CD14-positive monocyte (primary cell): ENCODE data around the gene UVRAG. TPM values are rescaled to one million over a fixed set of nuclear protein-coding genes. Genes with fewer than 3 reads are reported as not detected.

Source experiments
- DNase-seq, 3 donors: peaks; one replicate each; pipeline ENCODE4 v3.0.0-alpha.2; 2011 to 2022
- H2AFZ ChIP-seq: 2 replicates; pipeline ENCODE4 v1.6.0; 2012; ENCODE audit warnings: mild to moderate bottlenecking, low read depth, low read length, inconsistent platforms; ENCODE audit not compliant: insufficient read depth, poor library complexity, severe bottlenecking
- H3K27ac ChIP-seq, 2 donors: 1 replicate in 1 of 2; 2 replicates in 1 of 2; pipeline ENCODE4 v1.5.1; 2012 to 2013; ENCODE audit warnings: low read length in 2 of 2, control low read depth in 1 of 2, inconsistent platforms in 1 of 2, low read depth in 1 of 2, mild to moderate bottlenecking in 1 of 2
- H3K27me3 ChIP-seq, 2 donors: one replicate each; pipeline versions ENCODE4 v1.6.0 to v1.6.1; 2011 to 2013; ENCODE audit warnings: low read length in 2 of 2; ENCODE audit not compliant: control insufficient read depth in 2 of 2, insufficient read depth in 2 of 2
- H3K36me3 ChIP-seq, 2 donors: replicated peaks in 1 of 2; 1 replicate in 1 of 2; 2 replicates in 1 of 2; pipeline versions ENCODE4 v1.5.1 to v1.6.1; 2012 to 2013; ENCODE audit warnings: low read length in 2 of 2, control low read depth in 1 of 2, inconsistent platforms in 1 of 2, mild to moderate bottlenecking in 1 of 2; ENCODE audit not compliant: insufficient read depth in 2 of 2, control insufficient read depth in 1 of 2
- H3K4me1 ChIP-seq, 2 donors: 1 replicate in 1 of 2; 2 replicates in 1 of 2; pipeline versions ENCODE4 v1.5.1 to v1.6.1; 2012 to 2013; ENCODE audit warnings: low read length in 2 of 2, control low read depth in 1 of 2, inconsistent platforms in 1 of 2, mild to moderate bottlenecking in 1 of 2, moderate library complexity in 1 of 2; ENCODE audit not compliant: insufficient read depth in 2 of 2, control insufficient read depth in 1 of 2
- H3K4me2 ChIP-seq: replicated peaks from 2 replicates; pipeline ENCODE3; 2012; ENCODE audit warnings: low read length, moderate library complexity, mild to moderate bottlenecking; ENCODE audit not compliant: poor library complexity, severe bottlenecking; ENCODE audit errors: extremely low read depth
- H3K4me3 ChIP-seq, 3 experiments: fragments of 200-600 bp in 1 of 3; sonication (generic) in 1 of 3; replicated peaks in 1 of 3; 1 replicate in 2 of 3; 2 replicates in 1 of 3; pipeline ENCODE4 v1.5.1; 2011 to 2013; ENCODE audit warnings: low read length in 3 of 3, mild to moderate bottlenecking in 3 of 3, control low read depth in 2 of 3, low read depth in 2 of 3, inconsistent platforms in 1 of 3, moderate library complexity in 1 of 3
- H3K79me2 ChIP-seq: 2 replicates; pipeline ENCODE4 v1.6.0; 2012; ENCODE audit warnings: mild to moderate bottlenecking, control low read depth, inconsistent platforms, low read length, moderate library complexity; ENCODE audit not compliant: insufficient read depth
- H3K9ac ChIP-seq: 2 replicates; pipeline ENCODE4 v1.6.0; 2017; ENCODE audit warnings: low read length, mild to moderate bottlenecking; ENCODE audit not compliant: insufficient read depth, poor library complexity, severe bottlenecking
- H3K9me3 ChIP-seq, 2 donors: replicated peaks in 1 of 2; 1 replicate in 1 of 2; 2 replicates in 1 of 2; pipeline versions ENCODE4 v1.5.1 to v1.6.1; 2012 to 2013; ENCODE audit warnings: low read length in 2 of 2, control low read depth in 1 of 2; ENCODE audit not compliant: control insufficient read depth in 1 of 2, insufficient read depth in 1 of 2
- H4K20me1 ChIP-seq: 2 replicates; pipeline ENCODE4 v1.6.0; 2012; ENCODE audit warnings: mild to moderate bottlenecking, low read length, control low read depth, moderate library complexity; ENCODE audit not compliant: insufficient read depth
- H3K27ac Mint-ChIP-seq, 7 donors: one replicate each; pipeline ENCODE4 v1.8.0; 2020; ENCODE audit warnings: mild to moderate bottlenecking in 7 of 7, mixed read lengths in 7 of 7, moderate library complexity in 6 of 7, inconsistent platforms in 2 of 7
- H3K27me3 Mint-ChIP-seq, 3 donors: one replicate each; pipeline ENCODE4 v1.8.0; 2021 to 2022; ENCODE audit warnings: low read depth in 3 of 3, mild to moderate bottlenecking in 3 of 3, mixed read lengths in 3 of 3, moderate library complexity in 3 of 3, inconsistent platforms in 1 of 3
- H3K36me3 Mint-ChIP-seq, 2 donors: one replicate each; pipeline ENCODE4 v1.8.0; 2020; ENCODE audit warnings: mixed read lengths in 2 of 2, inconsistent platforms in 1 of 2, mild to moderate bottlenecking in 1 of 2
- H3K4me1 Mint-ChIP-seq: one replicate; pipeline ENCODE4 v1.8.0; 2020; ENCODE audit warnings: mild to moderate bottlenecking, mixed read lengths
- H3K4me3 Mint-ChIP-seq, 2 donors: one replicate each; pipeline ENCODE4 v1.8.0; 2020; ENCODE audit warnings: mild to moderate bottlenecking in 2 of 2, mixed read lengths in 2 of 2, moderate library complexity in 1 of 2
- H3K9me3 Mint-ChIP-seq, 7 donors: one replicate each; pipeline ENCODE4 v1.8.0; 2020 to 2022; ENCODE audit warnings: mixed read lengths in 7 of 7, mild to moderate bottlenecking in 6 of 7, moderate library complexity in 6 of 7, inconsistent platforms in 2 of 7
- WGBS: methylation state at CpG from one replicate; pipeline ENCODE4 v1.1.5; 2013; ENCODE audit warnings: missing lambda C conversion rate; ENCODE audit not compliant: insufficient coverage; 5-methylcytosine and 5-hydroxymethylcytosine counted together
- intact Hi-C, 2 donors: fragments of 100-400 bp; cut with micrococcal nuclease; formaldehyde crosslinking; loops; one replicate each; pipeline versions ENCODE4 v1.15.0 to v1.15.1; 2023
- polyA plus RNA-seq, 3 donors: library from polyadenylated mRNA; depleted of rRNA in 1 of 3; unstranded in 2 of 3; stranded (reverse) in 1 of 3; fragments of 300-500 nt in 2 of 3; fragments of >200 nt in 1 of 3; fragmentation: Illumina TruSeq in 2 of 3; gene quantifications; 1 replicate in 2 of 3; 2 replicates in 1 of 3; pipeline ENCODE4 v1.2.3, GENCODE V29; 2012 to 2021
- TF ChIP-seq, protein P1 (sequence below): fragments of 200-600 bp; IDR thresholded peaks from one replicate; pipeline ENCODE4 v1.8.0; 2022; ENCODE audit warnings: antibody characterized with exemption, mild to moderate bottlenecking

UVRAG gene
- polyA plus RNA-seq, 3 donors = 13.7 to 20.5 (median 20.0) TPM

DNA sequence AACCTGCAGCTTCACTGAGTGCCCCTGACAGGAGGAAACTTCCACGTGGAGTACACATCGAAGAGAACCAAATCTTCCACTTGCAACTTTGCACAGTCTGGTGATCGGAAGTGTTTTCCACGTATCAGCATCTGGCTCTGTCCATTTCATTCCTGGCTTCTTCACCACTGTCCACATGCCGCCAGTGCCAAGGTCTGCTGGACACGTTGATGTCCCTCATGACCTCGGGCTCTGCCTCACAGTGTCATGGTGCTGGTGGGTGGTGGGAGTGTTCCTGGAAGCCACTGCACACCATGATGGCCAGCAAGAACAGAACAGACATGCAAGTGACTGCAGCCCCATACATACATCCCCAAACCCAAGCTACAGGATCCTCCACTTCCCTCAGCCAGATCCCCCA is 342.9 kb downstream of the UVRAG start:
- Histone ChIP-seq H3K9ac (no peak overlapping the region), H2AFZ (no peak overlapping the region), H3K9me3 (no peaks in the 10 kb centered on the region), H3K27me3 (no peaks in the 10 kb centered on the region), H3K27ac (no peak overlapping the region), H3K36me3 (no peaks in the 10 kb centered on the region), H4K20me1 (no peaks in the 10 kb centered on the region), H3K4me3 (no peak overlapping the region), H3K79me2 (no peaks in the 10 kb centered on the region), H3K4me1 (peaks cover 0 to 3% of the 10 kb centered on the region in 2 donors), H3K4me2 (no peak overlapping the region)
- DNase-seq = no peak
- TF ChIP-seq, protein P1, sequence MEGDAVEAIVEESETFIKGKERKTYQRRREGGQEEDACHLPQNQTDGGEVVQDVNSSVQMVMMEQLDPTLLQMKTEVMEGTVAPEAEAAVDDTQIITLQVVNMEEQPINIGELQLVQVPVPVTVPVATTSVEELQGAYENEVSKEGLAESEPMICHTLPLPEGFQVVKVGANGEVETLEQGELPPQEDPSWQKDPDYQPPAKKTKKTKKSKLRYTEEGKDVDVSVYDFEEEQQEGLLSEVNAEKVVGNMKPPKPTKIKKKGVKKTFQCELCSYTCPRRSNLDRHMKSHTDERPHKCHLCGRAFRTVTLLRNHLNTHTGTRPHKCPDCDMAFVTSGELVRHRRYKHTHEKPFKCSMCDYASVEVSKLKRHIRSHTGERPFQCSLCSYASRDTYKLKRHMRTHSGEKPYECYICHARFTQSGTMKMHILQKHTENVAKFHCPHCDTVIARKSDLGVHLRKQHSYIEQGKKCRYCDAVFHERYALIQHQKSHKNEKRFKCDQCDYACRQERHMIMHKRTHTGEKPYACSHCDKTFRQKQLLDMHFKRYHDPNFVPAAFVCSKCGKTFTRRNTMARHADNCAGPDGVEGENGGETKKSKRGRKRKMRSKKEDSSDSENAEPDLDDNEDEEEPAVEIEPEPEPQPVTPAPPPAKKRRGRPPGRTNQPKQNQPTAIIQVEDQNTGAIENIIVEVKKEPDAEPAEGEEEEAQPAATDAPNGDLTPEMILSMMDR = no peak
- Mint-ChIP-seq H3K36me3 (no peaks in the 10 kb centered on the region), H3K27ac (peak overlapping the region in 1 of 7 donors; percentile 75), H3K4me3 (no peak overlapping the region), H3K4me1 (peaks cover 4% of the 10 kb centered on the region), H3K27me3 (peaks cover 4 to 12% (median 5%) of the 10 kb centered on the region in 3 donors), H3K9me3 (no peaks in the 10 kb centered on the region)
- intact Hi-C loops = loop anchor here (10.0 kb wide), 2 partner anchors 353 to 453 kb away; no protein-coding TSS in a partner anchor
- 87% methylated on average over 3 of the region's 7 CpGs for WGBS

DNA sequence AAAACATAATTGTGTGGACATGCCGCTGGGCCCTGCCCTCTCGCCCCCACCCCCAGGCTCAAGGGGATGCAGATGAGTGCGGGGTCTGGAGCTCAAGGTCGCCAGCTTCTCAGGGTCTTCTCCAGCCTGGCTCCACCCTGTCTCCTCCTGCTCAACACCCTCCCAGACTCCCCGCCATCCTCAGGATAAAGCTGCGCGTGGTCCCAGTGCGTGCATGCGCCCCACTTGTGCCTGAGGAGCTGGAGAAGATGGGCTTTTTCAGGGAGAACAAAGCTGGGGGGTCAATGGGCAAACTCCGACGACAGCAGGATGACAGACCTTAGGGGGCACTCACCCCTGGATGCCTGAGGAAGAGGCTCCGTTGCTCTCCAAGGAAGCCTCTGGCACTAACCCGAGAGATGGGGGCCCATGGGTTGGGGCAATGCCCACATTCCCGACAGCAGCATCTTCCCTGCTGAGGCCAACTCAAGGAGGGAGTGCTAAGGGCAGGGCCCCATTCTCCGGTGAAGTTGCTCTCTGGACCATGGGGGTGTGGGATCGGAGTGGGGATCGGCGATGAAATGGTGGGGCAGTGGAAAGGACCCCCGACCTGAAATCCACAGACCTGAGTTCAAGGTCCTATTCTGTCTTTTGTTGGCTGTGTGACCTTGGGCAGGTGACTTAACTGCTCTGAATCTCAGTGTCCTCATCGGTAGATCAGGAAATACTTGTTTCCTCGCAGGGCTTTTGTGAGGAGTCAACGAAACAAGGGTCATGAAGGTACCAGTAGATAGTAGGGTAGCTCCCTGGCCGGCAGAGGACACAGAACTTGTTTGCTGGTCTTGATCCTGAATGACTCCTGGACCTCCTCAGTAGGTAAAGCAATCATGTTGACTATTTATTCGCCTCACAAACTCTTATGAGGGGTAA is 343.6 kb downstream of the UVRAG start:
- intact Hi-C loops = loop anchor here (10.0 kb wide), 2 partner anchors 354 to 454 kb away; no protein-coding TSS in a partner anchor
- Mint-ChIP-seq H3K27ac (peak overlapping the region in 1 of 7 donors; percentile 79), H3K27me3 (peaks cover 0 to 5% (median 5%) of the 10 kb centered on the region in 3 donors), H3K36me3 (no peaks in the 10 kb centered on the region), H3K4me3 (no peak overlapping the region), H3K9me3 (no peaks in the 10 kb centered on the region), H3K4me1 (no peaks in the 10 kb centered on the region)
- Histone ChIP-seq H3K27ac (no peak overlapping the region), H3K27me3 (no peaks in the 10 kb centered on the region), H4K20me1 (no peaks in the 10 kb centered on the region), H3K9ac (no peak overlapping the region), H3K79me2 (no peaks in the 10 kb centered on the region), H2AFZ (no peak overlapping the region), H3K4me3 (no peak overlapping the region), H3K9me3 (no peaks in the 10 kb centered on the region), H3K4me2 (no peak overlapping the region), H3K4me1 (no peaks in the 10 kb centered on the region), H3K36me3 (no peaks in the 10 kb centered on the region)
- DNase-seq = no peak
- 92% methylated on average over 23 of the region's 24 CpGs for WGBS
- TF ChIP-seq, protein P1 = no peak
